NT2/D1 (cell line): ENCODE measurements around the gene CTTNBP2.

Experiments
- SUZ12 ChIP-seq: IDR thresholded peaks from 2 replicates; pipeline ENCODE4 v1.6.1; 2011; ENCODE audit not compliant: insufficient read length, insufficient read depth; ENCODE audit errors: extremely low read depth
- YY1 ChIP-seq: IDR thresholded peaks from 2 replicates; pipeline ENCODE4 v1.6.1; 2011; ENCODE audit not compliant: insufficient read length, insufficient read depth
- ZNF274 ChIP-seq: IDR thresholded peaks from 2 replicates; pipeline ENCODE4 v1.6.1; 2011; ENCODE audit warnings: mild to moderate bottlenecking, low read depth, low read length

GRCh38 chr7:117889611-117890010 lies 16.4 kb upstream of the CTTNBP2 start:
- TF ChIP-seq YY1: no peak
- no peak for TF ChIP-seq SUZ12
- no peak for TF ChIP-seq ZNF274
